HEK293 (cell line): ENCODE results near the gene JAZF1.

Source experiments
- CTCF ChIP-seq: fragments of 450-650 bp; formaldehyde crosslinking; IDR thresholded peaks from 2 replicates; pipeline ENCODE4 v1.5.1; 2016; ENCODE audit warnings: missing biosample characterization, missing genetic modification characterization
- MYNN ChIP-seq: fragments of 450-650 bp; formaldehyde crosslinking; IDR thresholded peaks from 2 replicates; pipeline ENCODE4 v1.5.1; 2016; ENCODE audit warnings: missing biosample characterization, missing genetic modification characterization, borderline replicate concordance
- SP2 ChIP-seq: fragments of 450-650 bp; formaldehyde crosslinking; IDR thresholded peaks from 2 replicates; pipeline ENCODE4 v1.5.1; 2016; ENCODE audit warnings: missing biosample characterization, missing genetic modification characterization
- ZBTB11 ChIP-seq: fragments of 450-650 bp; formaldehyde crosslinking; conservative IDR thresholded peaks from 2 replicates; pipeline ENCODE4 v1.5.1; 2016; ENCODE audit warnings: low read depth, missing biosample characterization, missing genetic modification characterization
- ZBTB20 ChIP-seq: fragments of 450-650 bp; formaldehyde crosslinking; IDR thresholded peaks from 2 replicates; pipeline ENCODE4 v1.5.1; 2016; ENCODE audit warnings: missing biosample characterization, missing genetic modification characterization
- ZBTB21 ChIP-seq: fragments of 450-650 bp; formaldehyde crosslinking; IDR thresholded peaks from 2 replicates; pipeline ENCODE4 v1.5.1; 2017; ENCODE audit warnings: missing biosample characterization, missing genetic modification characterization
- ZNF184 ChIP-seq: fragments of 450-650 bp; IDR thresholded peaks from 2 replicates; pipeline ENCODE4 v1.5.1; 2018; ENCODE audit warnings: missing biosample characterization, mild to moderate bottlenecking, missing genetic modification characterization
- ZNF211 ChIP-seq: fragments of 450-650 bp; formaldehyde crosslinking; IDR thresholded peaks from 2 replicates; pipeline ENCODE4 v1.5.1; 2016; ENCODE audit warnings: low read depth, missing biosample characterization, missing genetic modification characterization
- ZNF510 ChIP-seq: fragments of 450-650 bp; formaldehyde crosslinking; IDR thresholded peaks from 2 replicates; pipeline ENCODE4 v1.5.1; 2018; ENCODE audit warnings: mild to moderate bottlenecking, missing genetic modification characterization, missing biosample characterization; ENCODE audit not compliant: insufficient replicate concordance
- ZNF692 ChIP-seq: fragments of 450-650 bp; formaldehyde crosslinking; IDR thresholded peaks from 2 replicates; pipeline ENCODE4 v1.5.1; 2016; ENCODE audit warnings: missing biosample characterization, missing genetic modification characterization

- TF ChIP-seq CTCF (no peak), ZBTB11 (tag by site-specific recombination) (no peak), ZBTB21 (tag by site-specific recombination) (no peak), SP2 (tag by site-specific recombination) (no peak), ZNF211 (tag by site-specific recombination) (no peak), ZNF184 (tag by site-specific recombination) (no peak), ZNF692 (tag by site-specific recombination) (no peak), ZNF510 (tag by site-specific recombination) (no peak), MYNN (no peak), ZBTB20 (no peak)
Measured at GRCh38 chr7:27795977-27796376, 384.6 kb downstream of the JAZF1 start.
